GM18519 (cell line): ENCODE results near the gene LPP.

Experiments used
- ATAC-seq: cut with Tn5 transposase; IDR thresholded peaks from one replicate; pipeline ENCODE4 v1.9.1; 2021; ENCODE audit warnings: mild to moderate bottlenecking, moderate library complexity; ENCODE audit not compliant: unreplicated experiment, low FRiP score

Gene LPP

DNA sequence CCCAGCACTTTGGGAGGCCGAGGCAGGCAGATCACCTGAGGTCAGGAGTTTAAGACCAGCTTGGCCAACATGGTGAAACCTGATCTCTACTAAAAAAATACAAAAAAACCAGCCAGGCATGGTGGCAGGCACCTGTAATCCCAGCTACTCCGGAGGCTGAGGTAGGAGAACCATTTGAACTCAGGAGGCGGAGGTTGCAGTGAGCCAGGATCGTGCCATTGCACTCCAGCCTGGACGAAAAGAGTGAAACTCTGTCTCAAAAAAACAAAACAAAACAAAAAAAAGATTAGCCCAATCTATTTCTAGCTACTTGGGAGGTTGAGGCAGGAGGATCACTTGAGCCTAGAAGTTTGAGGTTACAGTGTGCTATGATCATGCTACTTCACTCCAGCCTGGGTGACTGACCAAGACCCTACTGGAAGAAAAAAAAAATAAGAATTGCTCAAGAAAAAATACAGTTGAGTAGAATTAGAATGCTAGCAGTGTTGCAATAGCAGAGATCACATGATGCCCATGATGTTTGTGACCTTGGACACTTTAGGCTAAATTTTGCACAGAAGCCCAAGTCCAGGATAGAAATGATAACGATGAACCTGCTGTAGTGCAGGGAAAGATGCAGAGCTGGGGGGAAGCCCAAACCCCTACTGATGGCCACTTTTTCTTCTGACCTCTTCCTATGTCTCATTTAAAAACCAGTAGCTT lies 162.2 kb downstream of the LPP start:
- ATAC-seq, result no peak

DNA sequence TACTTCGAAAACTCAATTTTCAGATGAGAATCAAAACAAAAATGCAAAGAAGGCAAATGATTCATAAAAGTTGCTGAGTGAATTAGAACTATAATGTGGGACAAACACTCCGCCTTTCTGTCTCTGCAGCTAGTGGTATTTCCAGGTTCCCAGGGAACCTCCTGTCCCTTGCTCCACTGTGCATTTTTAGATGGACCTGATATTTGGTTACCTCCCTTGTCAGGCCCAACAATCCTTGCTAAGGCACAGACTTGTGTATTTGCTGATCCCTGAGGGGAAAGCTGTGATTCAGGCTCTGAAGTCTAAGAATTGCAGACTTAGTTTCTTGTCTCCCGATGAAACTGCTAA lies 162.7 kb downstream of the LPP start:
- ATAC-seq, result no peak

DNA sequence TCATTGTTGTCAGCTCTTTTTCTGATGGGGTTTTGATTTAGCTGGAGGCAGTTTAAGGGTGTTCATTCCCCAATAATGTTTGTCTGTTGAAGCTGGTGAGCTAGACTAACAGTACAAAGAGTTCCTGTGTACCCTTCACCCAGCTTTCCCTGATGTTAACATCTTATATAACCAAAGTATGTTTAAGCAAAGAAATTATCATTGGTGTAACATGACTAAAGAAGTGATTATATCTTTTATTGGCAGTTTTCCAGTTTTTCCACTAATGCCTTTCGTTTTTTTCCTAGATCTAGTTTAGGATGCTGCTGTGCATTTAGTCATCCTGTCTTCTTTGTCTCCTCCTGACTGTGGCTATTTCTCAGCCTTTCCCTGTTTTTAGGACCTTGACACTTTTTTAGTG lies 165.6 kb downstream of the LPP start:
- ATAC-seq, result no peak

DNA sequence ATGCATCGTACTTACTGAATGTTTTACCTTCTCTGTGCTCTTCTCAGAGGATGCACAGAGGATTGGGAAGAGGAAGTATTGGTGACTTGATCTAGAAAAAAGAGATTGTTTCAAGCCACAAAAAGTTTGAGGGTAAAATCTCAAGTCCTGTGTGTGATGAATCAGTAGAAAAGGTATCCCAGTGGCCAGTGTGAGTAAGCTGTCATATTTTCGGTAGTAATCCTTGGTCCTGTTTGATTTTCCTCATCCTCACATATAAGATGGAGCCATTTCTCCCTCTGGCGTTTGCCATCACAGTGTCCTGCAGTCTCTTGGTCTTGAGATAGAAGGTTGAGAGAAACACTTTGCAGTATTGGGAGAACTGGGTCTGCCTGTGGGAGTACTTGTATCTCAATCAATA lies 166.8 kb downstream of the LPP start:
- no peak for ATAC-seq

DNA sequence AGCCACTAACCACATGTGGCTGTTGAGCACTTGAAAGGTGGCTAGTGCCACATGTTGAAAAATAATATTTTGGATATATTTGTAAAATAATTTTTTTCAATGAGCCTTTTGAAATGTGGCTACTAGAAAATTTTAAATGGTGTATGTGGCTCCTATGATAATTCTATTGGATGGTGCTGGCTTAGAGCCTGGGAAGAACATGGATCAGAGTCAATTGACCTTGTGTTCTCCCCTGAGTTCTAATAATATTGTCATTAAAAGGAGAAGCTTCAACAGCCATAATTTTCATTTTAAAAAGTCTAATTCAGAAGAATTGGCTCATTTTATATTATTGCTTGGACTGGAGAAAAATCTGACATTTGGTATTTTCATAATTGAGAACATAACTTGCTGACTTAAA lies 167.3 kb downstream of the LPP start:
- ATAC-seq, result no peak

DNA sequence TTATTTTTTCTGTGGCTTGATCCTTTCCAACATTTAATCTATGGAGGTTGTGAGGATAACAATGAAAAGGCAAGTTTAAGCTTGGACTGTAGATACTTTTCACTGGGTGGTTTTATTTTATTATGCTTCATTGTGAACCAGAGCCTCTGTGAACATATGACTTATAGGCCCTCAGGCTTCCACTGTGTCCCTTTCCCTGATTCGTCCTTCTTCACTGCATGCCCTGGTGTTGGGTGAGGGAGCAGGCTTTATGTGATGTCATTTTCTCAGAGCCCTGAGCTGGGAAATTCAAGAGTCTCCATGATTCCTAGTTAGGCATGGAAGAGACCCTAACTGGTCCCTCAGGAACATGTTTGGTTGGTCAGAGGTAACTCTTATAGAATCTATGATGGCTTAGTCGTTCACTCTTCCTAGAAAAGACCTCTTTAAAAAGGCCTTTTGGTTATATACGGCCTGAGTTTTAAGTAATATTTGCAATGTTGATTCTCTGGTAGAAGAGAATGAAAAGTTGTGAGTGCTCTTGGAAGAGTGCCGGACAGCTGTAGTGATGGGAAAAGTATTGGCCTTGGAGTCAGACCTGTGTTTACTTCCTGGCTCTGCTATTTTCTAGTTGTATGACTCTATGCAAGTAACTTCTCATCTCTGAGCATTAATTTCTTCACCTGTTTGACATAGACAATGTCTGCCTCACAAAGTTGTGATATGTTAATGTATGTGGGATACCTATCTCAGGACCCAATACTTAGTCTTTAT lies 168.4 kb downstream of the LPP start:
- ATAC-seq, result no peak

DNA sequence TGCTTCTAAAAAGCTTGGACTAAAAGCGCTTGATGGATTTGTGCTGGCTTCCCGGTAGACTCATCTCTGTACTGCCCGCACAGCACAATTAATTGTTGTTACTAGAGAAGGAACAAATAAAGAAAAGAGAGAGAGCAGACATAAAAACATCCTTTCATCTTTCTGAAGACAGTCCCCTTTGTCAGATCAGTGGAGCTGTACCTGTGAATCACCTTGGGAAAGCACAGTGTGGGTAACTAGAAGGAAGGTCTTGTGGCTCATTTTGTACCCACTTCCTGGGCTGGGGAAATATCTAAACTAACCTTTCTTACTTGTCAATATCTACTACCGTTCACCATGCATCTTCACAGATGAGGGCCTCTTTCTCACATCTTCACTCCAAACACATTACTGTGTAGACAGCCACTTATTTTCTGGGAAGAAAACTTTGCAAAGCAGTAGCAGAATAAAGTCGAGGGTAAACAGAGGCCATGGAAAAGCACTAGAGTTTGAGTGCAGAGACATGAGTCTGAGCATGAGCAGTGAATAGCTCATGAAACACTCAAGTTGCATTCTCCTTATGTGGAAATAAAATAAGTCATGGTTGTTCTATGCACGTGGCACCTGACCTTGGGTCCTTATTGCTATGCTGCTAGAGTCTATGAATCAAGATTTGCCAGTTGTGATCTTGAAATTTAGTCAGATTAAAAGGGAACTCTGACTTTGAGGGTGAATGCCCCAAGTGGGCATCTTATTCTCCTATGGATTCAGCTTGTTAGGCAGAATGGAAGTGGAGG lies 169.3 kb downstream of the LPP start:
- ATAC-seq, result no peak

DNA sequence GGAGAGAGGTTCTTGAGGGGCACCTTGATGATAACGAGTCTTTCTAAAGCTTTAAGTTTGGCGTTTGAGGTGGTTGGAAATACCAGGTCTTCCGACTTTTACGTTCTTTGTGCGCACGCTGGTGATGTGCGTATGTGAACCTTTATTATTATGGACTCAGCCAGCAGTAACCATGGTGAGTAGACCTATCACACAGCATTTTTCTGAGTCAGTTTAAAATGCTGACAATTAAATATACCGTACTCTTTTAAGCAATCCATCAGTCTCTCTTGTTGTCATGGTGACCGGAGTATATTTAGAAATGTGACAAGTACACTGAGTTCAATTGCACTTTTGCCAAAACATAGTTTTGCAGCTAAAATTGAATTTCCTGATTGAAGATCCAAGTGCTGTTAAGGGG lies 172.2 kb downstream of the LPP start:
- no peak for ATAC-seq

DNA sequence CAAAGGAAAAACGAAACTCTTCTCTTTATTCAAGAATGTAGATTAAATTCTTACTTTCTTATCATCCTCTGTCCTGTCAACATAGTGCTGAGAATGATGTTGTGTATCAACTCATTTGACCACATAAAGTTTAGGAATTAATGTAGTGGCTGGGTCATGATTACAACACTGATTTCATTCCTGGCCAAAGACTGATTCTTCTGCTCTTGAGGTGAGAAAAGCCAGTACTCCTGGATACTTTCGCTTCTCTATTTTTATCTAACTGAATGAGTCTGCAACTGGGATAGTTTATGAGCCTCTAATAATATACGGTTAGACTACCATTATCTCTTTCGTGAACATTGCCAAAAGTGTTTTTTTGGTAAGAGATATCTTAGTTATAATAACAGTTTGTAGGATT lies 173.0 kb downstream of the LPP start:
- ATAC-seq, result no peak

DNA sequence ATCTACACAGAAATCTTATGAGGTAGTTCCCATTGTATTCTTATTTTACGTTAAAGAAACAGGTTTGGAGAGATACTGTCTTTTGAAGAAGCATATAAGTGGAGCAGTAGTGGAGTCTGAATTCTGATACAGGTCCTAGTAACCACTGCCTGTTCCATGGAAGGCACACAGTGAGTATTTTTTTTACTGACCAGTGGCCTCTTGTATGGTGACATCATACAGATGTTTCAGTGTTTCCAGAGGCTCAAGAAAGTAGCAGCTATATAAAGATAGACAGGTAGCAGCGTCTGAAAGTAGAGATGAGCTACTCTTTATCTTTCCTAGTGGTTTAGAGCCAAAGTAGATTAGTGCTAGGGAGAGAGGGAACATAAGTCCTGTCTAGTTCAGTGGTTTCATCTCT lies 173.5 kb downstream of the LPP start:
- no peak for ATAC-seq

DNA sequence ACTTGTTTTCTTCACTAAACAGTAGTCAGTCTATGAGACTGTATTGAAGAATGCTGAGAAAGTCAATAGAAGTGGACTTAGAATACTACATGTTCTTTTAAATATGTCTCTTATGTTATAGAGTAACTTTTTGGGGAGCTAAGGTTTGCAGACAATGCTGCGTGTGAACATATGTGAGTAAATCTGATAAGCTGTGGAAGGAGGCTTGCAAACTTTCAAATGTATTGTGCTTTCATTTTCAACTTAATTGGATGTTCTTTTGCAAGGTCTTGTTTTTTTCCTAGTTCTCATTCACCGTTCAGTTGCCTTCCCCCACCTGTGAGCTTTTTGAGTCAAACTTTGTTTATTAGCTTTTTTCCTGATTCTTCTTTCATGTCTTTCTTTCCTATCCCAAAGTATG lies 176.2 kb downstream of the LPP start:
- no peak for ATAC-seq

DNA sequence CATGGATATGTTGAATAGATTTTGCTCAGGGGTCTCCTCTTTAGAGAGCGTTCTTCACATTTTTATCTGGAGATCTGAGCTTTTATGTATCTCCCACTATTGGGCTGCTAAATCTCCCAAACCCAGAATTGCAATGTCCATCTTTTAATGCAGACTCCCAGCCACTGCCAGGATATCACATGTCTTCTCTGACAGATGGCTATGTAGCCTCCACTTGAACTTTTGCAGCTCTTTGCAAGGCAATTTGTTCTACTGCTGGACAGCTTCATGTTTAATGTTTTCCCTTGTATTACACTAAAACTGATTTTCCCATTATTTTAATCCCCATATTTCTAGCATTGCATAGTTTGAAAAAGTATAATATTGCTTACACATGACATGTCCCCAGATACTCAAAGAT lies 177.2 kb downstream of the LPP start:
- ATAC-seq, result no peak

DNA sequence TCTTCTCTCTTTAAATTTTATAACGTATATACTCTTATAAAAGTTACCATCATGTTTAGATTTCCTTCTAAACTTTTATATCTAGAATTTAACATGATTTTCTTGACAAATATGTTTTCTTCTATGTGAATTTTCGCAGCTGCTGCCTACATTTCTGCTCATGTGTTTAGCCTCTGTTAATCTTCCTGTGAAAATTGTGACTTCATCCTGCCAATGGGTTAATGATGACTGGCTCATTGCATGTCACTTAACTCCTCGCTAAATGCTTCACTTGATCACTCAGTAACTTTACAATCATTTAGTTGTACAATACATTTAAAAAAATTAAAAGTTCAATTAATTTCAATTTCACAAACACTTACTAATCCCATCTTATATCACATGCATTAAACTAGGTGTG lies 178.1 kb downstream of the LPP start:
- no peak for ATAC-seq

DNA sequence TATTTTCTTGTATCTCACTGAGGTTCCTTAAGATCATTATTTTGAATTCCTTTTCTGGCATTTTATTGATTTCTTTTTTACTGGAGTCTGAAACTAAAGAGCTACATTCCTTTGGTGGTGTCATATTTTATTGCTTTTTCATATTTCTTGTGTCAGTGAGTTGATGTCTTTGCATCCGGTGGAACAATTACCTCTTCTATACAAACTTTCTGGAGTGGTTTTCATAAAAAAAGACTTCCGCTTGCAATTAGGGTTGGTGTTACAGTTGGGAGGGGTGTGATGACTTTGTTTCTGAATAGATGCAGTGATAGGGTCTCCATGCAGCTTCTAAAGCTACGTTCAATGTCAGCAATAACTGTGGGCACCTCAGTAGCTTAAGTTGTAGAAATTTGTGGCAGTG lies 181.7 kb downstream of the LPP start:
- no peak for ATAC-seq

DNA sequence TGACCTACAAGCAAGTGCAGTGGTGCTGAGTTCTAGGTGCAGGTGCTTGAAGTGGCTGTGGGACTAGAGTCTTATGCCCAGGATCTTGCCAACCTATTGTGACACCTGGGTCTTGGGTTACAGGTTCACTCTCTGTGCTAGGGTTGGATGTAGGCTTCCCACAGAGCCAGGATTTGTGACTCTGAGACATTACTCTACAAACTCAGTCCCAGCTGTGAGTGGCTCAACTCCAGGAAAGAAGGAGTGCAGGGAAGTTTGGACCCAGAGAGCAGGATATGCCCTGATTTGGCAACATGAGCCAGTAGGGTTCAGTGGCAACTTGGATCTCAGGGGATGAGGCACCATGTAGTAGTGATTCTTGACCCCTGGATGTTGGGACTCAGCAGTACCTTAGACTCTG lies 182.2 kb downstream of the LPP start:
- ATAC-seq, result no peak

DNA sequence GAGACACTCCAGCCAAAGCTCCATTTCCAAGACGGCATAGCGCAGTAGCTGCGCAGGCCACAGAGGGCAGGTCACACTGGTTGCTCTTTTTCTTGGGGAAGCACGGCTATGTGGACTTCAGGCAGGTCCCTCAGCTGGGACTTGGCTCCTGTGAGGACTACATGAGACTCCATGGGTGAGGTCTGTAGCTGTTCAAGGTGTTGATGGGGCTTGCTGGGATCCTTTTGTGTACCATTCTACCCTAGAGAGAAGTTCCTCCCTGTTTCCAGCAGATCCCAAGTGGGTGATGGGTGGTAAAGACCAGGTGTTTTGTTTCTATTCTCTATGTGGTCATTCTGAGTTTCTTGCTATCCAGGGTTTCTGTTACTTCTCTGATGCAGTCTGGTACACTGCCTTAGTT lies 183.3 kb downstream of the LPP start:
- ATAC-seq, result no peak

DNA sequence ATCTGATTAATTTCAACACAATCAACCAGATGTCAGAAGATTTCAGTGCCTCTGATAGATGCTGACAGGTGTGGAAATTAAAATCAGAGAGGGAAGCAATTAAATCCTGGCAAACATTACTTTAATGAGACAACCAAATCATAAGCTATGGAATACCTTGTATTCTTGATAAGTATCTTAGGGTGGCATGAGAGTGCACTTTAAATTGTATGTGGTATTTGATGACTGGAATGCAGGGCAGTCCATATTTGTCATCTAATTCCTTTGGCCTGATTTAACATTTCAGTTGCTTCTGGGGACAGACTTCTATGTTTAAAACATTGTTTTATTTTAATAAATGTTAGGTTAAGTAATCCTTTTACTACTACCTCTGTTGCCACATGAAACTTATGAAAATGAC lies 184.1 kb downstream of the LPP start:
- ATAC-seq, result no peak

DNA sequence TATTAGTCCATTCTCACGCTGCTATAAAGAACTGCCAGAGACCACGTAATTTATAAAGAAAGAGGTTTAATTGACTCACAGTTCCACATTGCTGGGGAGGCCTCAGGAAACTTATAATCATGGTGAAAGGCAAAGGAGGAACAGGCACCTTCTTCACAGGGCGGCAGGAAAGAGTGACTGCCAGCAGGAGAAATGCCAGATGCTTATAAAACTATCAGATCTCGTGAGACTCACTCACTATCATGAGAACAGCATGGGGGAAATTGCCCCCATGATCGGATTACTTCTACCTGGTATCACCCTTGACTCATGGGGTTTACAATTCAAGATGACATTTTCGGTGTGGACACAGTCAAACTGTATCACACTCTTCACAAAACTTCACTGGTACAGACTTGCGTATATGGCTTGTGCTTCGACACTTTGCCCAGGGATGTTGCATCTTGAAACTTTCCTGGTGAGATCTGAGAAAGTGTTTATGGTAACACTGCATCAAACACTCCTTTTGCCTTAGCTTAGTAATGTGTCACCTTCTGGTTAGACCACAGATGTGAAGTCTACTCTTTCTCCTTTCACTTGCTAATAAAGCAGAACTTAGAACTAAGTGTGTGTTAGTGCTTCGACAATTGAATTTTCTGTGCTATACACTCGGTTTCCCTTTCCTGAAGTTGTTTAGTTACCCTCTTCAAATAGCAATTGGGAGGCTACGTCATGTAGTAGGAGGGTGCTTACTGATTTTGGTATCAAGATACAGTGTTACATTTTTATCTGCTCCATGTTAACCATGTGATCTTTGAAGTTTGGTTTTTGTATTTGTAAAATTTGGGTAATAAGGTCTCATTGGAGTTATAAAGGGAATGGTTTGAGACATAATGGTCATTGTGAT lies 185.7 kb downstream of the LPP start:
- peak; percentile 88 for ATAC-seq

DNA sequence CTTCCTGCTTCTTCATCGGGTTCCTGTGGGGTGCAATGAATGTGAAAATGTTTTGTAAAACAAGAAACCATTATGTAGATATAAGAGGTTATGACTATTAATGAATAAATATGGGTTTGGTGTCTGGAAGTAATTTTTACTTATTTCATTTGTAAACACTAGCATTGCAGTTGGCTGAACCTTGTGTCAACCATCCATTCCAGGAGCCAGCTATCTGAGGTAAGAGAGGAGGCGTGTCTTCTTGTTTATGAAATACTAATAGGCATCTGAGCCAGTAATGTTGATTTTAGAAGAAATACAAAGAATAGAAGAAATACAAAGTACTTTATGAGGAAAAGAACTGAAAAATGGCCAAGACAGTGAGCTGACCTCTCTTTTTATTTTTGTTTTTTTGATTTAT lies 187.5 kb downstream of the LPP start:
- no peak for ATAC-seq

DNA sequence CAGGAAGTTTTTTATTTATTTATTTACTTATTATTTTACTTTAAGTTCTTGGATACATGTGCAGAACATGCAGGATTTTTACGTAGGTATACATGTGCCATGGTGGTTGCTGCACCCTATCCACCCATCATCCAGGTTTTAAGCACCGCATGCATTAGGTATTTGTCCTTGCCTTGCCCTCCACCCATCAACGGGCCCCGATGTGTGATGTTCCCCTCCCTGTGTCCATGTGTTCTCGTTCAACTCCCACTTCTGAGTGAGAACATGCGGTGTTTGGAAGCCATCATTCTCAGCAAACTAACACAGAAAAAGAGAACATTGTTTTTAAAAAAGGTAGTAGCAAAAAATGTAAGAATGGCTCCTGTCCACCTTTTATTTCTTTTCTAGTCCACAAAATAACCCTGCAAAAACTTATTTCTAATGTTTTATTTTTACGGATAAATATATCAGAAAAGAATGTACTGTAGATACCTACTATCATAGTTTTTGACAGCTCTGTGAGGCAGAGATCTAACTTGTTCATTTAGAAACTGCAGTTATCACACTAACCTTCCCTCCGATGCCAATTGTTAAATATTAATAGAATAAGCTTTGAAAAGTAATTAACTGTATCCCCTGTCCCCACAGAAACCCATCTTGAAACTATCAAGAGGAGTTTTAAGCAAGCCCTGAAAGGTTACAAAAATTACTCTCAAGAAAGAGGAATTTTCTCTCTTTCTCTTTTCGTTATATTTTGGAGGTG lies 189.2 kb downstream of the LPP start:
- ATAC-seq, result no peak
